ENCODE measurements around the gene PSMB9. TPM values are rescaled to one million over a fixed set of nuclear protein-coding genes. Genes with fewer than 3 reads are reported as not detected.
"Not testable (repeated sequence)": the region's sequence is repeated elsewhere in the genome, so short reads cannot be mapped to it uniquely, and the experiment has no call there.

PSMB9 gene
- polyA plus RNA-seq (2011; rRNA removed) (34.8 and 38.4 TPM in 2 replicates), polyA minus RNA-seq (2011; rRNA and poly(A)+ RNA removed) (16.8 and 20.6 TPM in 2 replicates)

- Histone ChIP-seq H3K27ac (ENCODE audit: low read depth, low read length) (peak within 1 kb of the TSS; percentile 93), H3K9me3 (ENCODE audit: control insufficient read depth, insufficient read depth, low read length) (peaks cover 7% of the 10 kb centered on the region; the same call in 1 of the 2 replicates), H3K4me3 (ENCODE audit: low read depth, low read length) (peak within 1 kb of the TSS; percentile 86), H3K27me3 (ENCODE audit: control insufficient read depth, insufficient read depth, low read length) (peaks cover 2% of the 10 kb centered on the region)
- peak; percentile 68 for TF ChIP-seq CTCF (IDR thresholded peaks at IDR 0.05; ENCODE audit: low read depth, low read length)
- POLR2A ChIA-PET: interaction anchor here (1.0 to 2.3 kb wide), 3 partner anchors 9 to 118 kb away, joined by 7 to 27 read pairs (median 8); partner anchors contain the start of gene TAP2
- DNase-seq (ENCODE audit: low read depth, low spot score): peak; percentile 73
- CTCF ChIA-PET: interaction anchor here (0.6 to 8.0 kb wide), 13 partner anchors 8 to 394 kb away, joined by 3 to 153 read pairs (median 4); partner anchors contain the start of genes PSMB8 and TAP2
Observed at GRCh38 chr6:32853541-32854375, at the start of gene PSMB9, which contains the start of gene TAP1. TSS of gene PSMB9 (plus strand) at chr6:32854192. CDS start at chr6:32854230, 38 bp downstream. TSS of gene TAP1 (minus strand) at chr6:32853704. CDS start at chr6:32853636, 68 bp downstream.

GRCh38 chr6:32805404-32805803 is 48.6 kb upstream of the PSMB9 start:
- DNase-seq (ENCODE audit: low read depth, low spot score); H3K27me3 ChIP-seq (ENCODE audit: control insufficient read depth, insufficient read depth, low read length); H3K27ac ChIP-seq (ENCODE audit: low read depth, low read length); H3K9me3 ChIP-seq (ENCODE audit: control insufficient read depth, insufficient read depth, low read length); POLR2A ChIA-PET; H3K4me3 ChIP-seq (ENCODE audit: low read depth, low read length): not testable (repeated sequence)
- CTCF ChIA-PET: interaction anchor here (1.3 to 2.0 kb wide), 2 partner anchors 392 kb away, joined by 3 to 5 read pairs; no protein-coding TSS in a partner anchor

DNA sequence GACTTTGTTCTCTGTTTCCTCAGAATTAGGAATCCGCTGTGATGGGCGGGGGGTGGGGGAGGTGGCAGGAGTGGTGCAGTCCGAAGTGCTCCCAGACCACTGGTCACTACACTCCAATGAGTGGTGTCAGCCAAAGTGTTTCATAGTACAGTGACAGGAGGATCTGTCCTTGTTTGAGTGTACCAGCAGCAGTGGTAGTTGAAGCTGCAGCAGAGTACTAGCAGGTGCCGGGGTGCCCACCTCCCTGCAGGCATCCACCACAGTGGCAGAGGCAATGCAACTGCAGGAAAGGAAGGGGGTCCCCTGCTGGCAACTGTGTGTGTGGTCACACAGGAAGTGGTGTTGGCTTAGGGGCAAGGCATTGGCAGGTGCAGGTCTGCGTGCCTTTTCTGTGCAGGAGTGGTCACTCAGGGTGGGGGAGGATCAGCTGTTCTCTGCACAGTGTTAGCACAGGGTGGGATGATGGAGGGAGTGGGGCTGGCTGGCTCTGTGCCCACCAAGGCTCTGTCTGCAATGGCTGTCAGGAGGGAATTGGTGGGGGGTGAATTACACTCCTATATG is 46.9 kb upstream of the PSMB9 start:
- CTCF ChIA-PET: interaction anchor here (0.7 to 1.3 kb wide), 2 partner anchors 10 to 61 kb away, joined by 3 to 4 read pairs; no protein-coding TSS in a partner anchor
- Histone ChIP-seq H3K9me3 (ENCODE audit: control insufficient read depth, insufficient read depth, low read length) (no peaks in the 10 kb centered on the region), H3K27ac (ENCODE audit: low read depth, low read length) (no peak overlapping the region), H3K27me3 (ENCODE audit: control insufficient read depth, insufficient read depth, low read length) (peaks cover 2% of the 10 kb centered on the region), H3K4me3 (ENCODE audit: low read depth, low read length) (no peak overlapping the region)
- no peak for TF ChIP-seq CTCF (IDR thresholded peaks at IDR 0.05; ENCODE audit: low read depth, low read length)
- DNase-seq (ENCODE audit: low read depth, low spot score): no peak
- POLR2A ChIA-PET: no interaction called here

GRCh38 chr6:32809171-32809570 is 44.8 kb upstream of the PSMB9 start:
- ChIA-PET POLR2A (no interaction called here), CTCF (interaction anchor here (0.6 to 2.4 kb wide), 4 partner anchors 12 to 539 kb away, joined by 3 to 6 read pairs (median 4); no protein-coding TSS in a partner anchor)
- no peak for TF ChIP-seq CTCF (IDR thresholded peaks at IDR 0.05; ENCODE audit: low read depth, low read length)
- peaks cover 7% of the 10 kb centered on the region for H3K27me3 ChIP-seq (ENCODE audit: control insufficient read depth, insufficient read depth, low read length)
- DNase-seq (ENCODE audit: low read depth, low spot score): no peak
- no peak overlapping the region for H3K4me3 ChIP-seq (ENCODE audit: low read depth, low read length)
- no peaks in the 10 kb centered on the region for H3K9me3 ChIP-seq (ENCODE audit: control insufficient read depth, insufficient read depth, low read length)
- H3K27ac ChIP-seq (ENCODE audit: low read depth, low read length): no peak overlapping the region

- Histone ChIP-seq H3K4me3 (ENCODE audit: low read depth, low read length) (no peak overlapping the region), H3K27me3 (ENCODE audit: control insufficient read depth, insufficient read depth, low read length) (peaks cover 24% of the 10 kb centered on the region), H3K9me3 (ENCODE audit: control insufficient read depth, insufficient read depth, low read length) (no peaks in the 10 kb centered on the region), H3K27ac (ENCODE audit: low read depth, low read length) (no peak overlapping the region)
- no peak for TF ChIP-seq CTCF (IDR thresholded peaks at IDR 0.05; ENCODE audit: low read depth, low read length)
- ChIA-PET POLR2A (no interaction called here), CTCF (interaction anchor here (0.6 to 3.3 kb wide), 4 partner anchors 24 to 1219 kb away, joined by 3 to 14 read pairs (median 4); partner anchors contain the start of gene TAP2)
- no peak for DNase-seq (ENCODE audit: low read depth, low spot score)
Observed at GRCh38 chr6:32814145-32814544, 39.8 kb upstream of the PSMB9 start.
